Testis (tissue), 3 donors: ENCODE results near the gene EFNA5. TPM values are rescaled to one million over a fixed set of nuclear protein-coding genes. Genes with fewer than 3 reads are reported as not detected.

Source experiments
- DNase-seq: peaks from one replicate; pipeline ENCODE4 v3.0.0-alpha.2; 2019
- H3K27ac ChIP-seq, 2 donors: fragments of 200-600 bp; sonication (generic); one replicate each; pipeline ENCODE4 v1.5.1; 2019
- H3K27me3 ChIP-seq: fragments of 200-600 bp; sonication (generic); one replicate; pipeline ENCODE4 v1.5.1; 2019
- H3K36me3 ChIP-seq: fragments of 200-600 bp; sonication (generic); one replicate; pipeline ENCODE4 v1.5.1; 2017; ENCODE audit warnings: low read depth; ENCODE audit errors: missing control alignments
- H3K4me1 ChIP-seq: fragments of 200-600 bp; sonication (generic); one replicate; pipeline ENCODE4 v1.5.1; 2019
- H3K4me3 ChIP-seq, 2 donors: fragments of 200-600 bp; sonication (generic); one replicate each; pipeline ENCODE4 v1.5.1; 2017 to 2019
- H3K9me3 ChIP-seq: fragments of 200-600 bp; sonication (generic); one replicate; pipeline ENCODE4 v1.5.1; 2017
- CTCF ChIP-seq, 3 experiments: fragments of 450-650 bp in 2 of 3; fragments of 200-600 bp in 1 of 3; sonication (generic) in 1 of 3; IDR thresholded peaks; one replicate each; pipeline ENCODE4 v1.5.1; 2016 to 2019; ENCODE audit warnings: antibody characterized with exemption in 3 of 3, mild to moderate bottlenecking in 2 of 3, moderate library complexity in 1 of 3
- POLR2A ChIP-seq: fragments of 450-650 bp; IDR thresholded peaks from one replicate; pipeline ENCODE4 v1.6.1; 2017; ENCODE audit warnings: antibody characterized with exemption, mild to moderate bottlenecking, moderate library complexity
- WGBS, 2 donors: methylation state at CpG; one replicate each; pipeline ENCODE4 v1.1.5; 2018; 5-methylcytosine and 5-hydroxymethylcytosine counted together
- intact Hi-C: fragments of 100-400 bp; cut with DNase I; formaldehyde crosslinking; loops from one replicate; pipeline ENCODE4 v1.15.1; 2023; ENCODE audit warnings: low total_unique reads
- polyA plus RNA-seq: library from polyadenylated mRNA; stranded (reverse); fragments of 350-450 nt; fragmentation: Illumina TruSeq; extraction: RNeasy Lipid Tissue Mini Kit (QIAGEN cat#74804); gene quantifications from one replicate; pipeline ENCODE4 v1.2.3, GENCODE V29; 2014; ENCODE audit warnings: low read depth, low replicate concordance; ENCODE audit not compliant: insufficient read depth
- total RNA-seq, 2 donors: library from RNA; depleted of rRNA; stranded (reverse); fragments of >200 nt; gene quantifications; one replicate each; pipeline ENCODE4 v1.2.3, GENCODE V29; 2016

The EFNA5 gene
- total and polyA plus RNA-seq, 3 donors from 2014 or later = 2.6 to 5.4 (median 3.5) TPM

DNA sequence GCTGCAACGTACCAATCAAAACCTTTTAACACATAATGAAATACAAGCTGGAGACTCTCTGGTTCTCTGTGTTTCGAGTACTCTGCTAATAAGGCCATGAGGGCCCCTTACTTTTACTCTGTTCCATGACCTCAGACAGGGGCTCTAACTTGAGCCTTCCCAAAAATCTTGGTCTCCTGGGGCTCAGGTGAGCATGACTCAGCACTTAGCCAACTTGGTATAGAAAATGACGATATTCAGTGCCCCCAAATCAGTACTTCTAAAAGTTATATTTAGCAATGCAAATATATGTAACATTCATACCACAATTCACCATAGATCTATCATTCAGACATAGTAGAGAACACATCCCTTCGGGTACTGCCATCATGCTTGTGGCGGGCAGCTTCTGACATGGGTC, 278.9 kb downstream of the EFNA5 start:
- H3K36me3 ChIP-seq = no peaks in the 10 kb centered on the region
- no peak overlapping the region for H3K4me3 ChIP-seq
- WGBS, 2 donors = 94 to 96% methylated on average over 5 of the region's 5 CpGs
- TF ChIP-seq POLR2A (no peak), CTCF (IDR thresholded peaks at IDR 0.05) (no peak)
- DNase-seq = no peak
- H3K9me3 ChIP-seq = no peaks in the 10 kb centered on the region
- no peak overlapping the region for H3K27ac ChIP-seq
- no peaks in the 10 kb centered on the region for H3K27me3 ChIP-seq
- intact Hi-C loops = no loop called here
- no peaks in the 10 kb centered on the region for H3K4me1 ChIP-seq

DNA sequence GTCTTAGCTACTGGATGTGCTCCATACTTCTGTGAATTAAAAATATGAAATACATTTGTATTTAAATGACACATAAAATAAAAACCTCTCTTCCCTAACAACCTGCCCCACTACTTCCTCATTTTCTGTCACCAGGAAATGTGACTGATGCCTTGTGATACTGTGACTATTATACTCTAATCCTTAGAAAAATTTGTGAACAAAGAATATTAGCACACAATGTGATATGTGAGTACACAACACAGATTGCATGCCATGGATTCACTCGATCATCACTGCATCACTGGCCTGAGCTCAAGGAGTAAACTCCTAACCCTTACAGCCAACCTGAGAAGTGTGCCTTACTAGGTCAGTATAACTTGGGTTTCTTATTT, 281.0 kb downstream of the EFNA5 start:
- DNase-seq = no peak
- Histone ChIP-seq H3K9me3 (no peaks in the 10 kb centered on the region), H3K27ac (no peak overlapping the region), H3K4me1 (no peaks in the 10 kb centered on the region), H3K36me3 (no peaks in the 10 kb centered on the region), H3K27me3 (no peaks in the 10 kb centered on the region), H3K4me3 (no peak overlapping the region)
- TF ChIP-seq CTCF (IDR thresholded peaks at IDR 0.05) (no peak), POLR2A (no peak)
- intact Hi-C loops = no loop called here
- WGBS, 2 donors = 77 to 84% methylated on average over 1 of the region's 1 CpG

DNA sequence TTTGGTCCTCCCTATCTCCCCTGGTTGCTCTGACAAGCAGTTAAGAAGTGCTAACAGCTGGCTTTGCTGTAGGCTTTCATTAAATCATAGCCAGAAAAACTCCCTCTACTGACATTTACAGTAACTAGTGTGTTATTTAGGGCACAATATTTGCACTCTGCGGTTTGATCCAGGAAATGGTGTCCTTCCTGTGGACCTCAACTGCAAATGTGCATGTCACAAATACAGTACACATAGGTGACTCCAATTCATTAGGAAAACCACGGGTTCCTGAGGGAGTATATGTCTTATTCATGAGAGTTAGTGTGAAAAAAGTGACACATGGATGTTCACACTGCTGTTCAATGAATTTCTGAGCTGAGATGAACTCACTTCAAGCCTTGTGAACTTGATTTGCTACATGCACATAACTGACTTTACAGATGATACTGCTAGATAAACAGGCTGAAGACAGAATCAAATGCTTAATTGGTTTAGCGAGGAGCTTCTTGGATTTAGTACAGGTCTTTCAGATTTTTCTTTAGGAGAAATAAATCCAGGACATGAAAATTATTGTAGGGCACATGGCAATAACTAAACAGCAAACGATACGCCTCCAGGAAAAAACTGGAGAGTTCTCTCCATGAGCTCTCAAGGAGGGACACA, 281.5 kb downstream of the EFNA5 start:
- no peak for TF ChIP-seq POLR2A
- no peak for TF ChIP-seq CTCF (IDR thresholded peaks at IDR 0.05)
- no peaks in the 10 kb centered on the region for H3K4me1 ChIP-seq
- WGBS, 2 donors = 66 to 75% methylated on average over 5 of the region's 5 CpGs
- no peaks in the 10 kb centered on the region for H3K9me3 ChIP-seq
- H3K27me3 ChIP-seq = no peaks in the 10 kb centered on the region
- H3K4me3 ChIP-seq = no peak overlapping the region
- H3K36me3 ChIP-seq = no peaks in the 10 kb centered on the region
- H3K27ac ChIP-seq = no peak overlapping the region
- no peak for DNase-seq
- intact Hi-C loops = no loop called here

DNA sequence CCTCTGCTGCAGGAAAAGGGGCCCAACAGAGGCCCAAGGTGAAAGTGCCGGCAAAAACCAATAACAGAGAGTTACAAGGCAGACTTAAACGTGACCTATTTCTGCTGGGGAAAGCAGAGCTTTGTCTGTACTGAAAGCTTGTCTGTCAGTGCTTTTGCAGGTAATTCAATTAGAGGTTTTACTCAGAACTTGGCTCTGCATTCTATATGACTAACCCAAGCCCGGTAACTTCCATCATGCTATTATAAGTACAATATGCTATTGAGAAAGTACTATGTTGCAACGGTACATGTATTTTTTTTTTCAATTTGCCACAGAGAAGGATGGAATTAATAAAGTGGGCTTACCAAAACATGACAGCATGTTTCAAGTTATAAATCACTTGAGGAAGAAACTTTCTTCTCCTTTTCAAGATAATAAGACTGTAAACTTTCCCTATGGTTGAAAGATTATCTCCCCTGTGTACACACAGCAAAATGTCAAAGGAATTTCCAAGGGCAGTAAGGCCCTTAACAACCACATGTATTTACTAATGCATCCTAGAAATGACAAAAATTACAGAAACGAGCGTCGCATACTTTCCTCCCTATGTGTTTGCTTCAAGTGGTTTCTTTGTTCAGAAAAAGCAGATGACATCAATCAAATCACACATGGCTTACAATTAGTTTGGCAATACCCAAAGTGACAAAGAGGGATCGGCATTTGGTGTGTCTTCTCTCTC, 282.4 kb downstream of the EFNA5 start:
- no peak for DNase-seq
- no peaks in the 10 kb centered on the region for H3K9me3 ChIP-seq
- intact Hi-C loops = no loop called here
- no peak overlapping the region for H3K27ac ChIP-seq
- H3K36me3 ChIP-seq = no peaks in the 10 kb centered on the region
- no peak overlapping the region for H3K4me3 ChIP-seq
- 35 to 60% methylated on average over 8 of the region's 8 CpGs for WGBS, 2 donors
- no peaks in the 10 kb centered on the region for H3K4me1 ChIP-seq
- TF ChIP-seq CTCF (IDR thresholded peaks at IDR 0.05) (no peak), POLR2A (no peak)
- no peaks in the 10 kb centered on the region for H3K27me3 ChIP-seq
